Measurements from ENCODE around the gene PDZD2.
"Not testable (repeated sequence)": the region's sequence is repeated elsewhere in the genome, so short reads cannot be mapped to it uniquely, and the experiment has no call there.

PDZD2 gene

GRCh38 chr5:32058101-32058500 lies 419.2 kb downstream of the PDZD2 start:
- no peak for DNase-seq

GRCh38 chr5:32058997-32059396 lies 420.1 kb downstream of the PDZD2 start:
- no peak for DNase-seq

- DNase-seq: no peak
Measured at GRCh38 chr5:32059761-32060530, 421.0 kb downstream of the PDZD2 start.

- no peak for DNase-seq
Measured at GRCh38 chr5:32061236-32061635, 422.3 kb downstream of the PDZD2 start.

- no peak for DNase-seq
Measured at GRCh38 chr5:32066448-32066847, 427.5 kb downstream of the PDZD2 start.

- no peak for DNase-seq
Measured at GRCh38 chr5:32067774-32068470, 429.0 kb downstream of the PDZD2 start.

- DNase-seq: no peak
Measured at GRCh38 chr5:32068561-32068960, 429.6 kb downstream of the PDZD2 start.

- DNase-seq: no peak
Measured at GRCh38 chr5:32069396-32069795, 430.5 kb downstream of the PDZD2 start.

GRCh38 chr5:32071351-32071944 lies 432.5 kb downstream of the PDZD2 start:
- DNase-seq: no peak

- no peak for DNase-seq
Measured at GRCh38 chr5:32072054-32072453, 433.1 kb downstream of the PDZD2 start.

GRCh38 chr5:32074401-32074800 lies 435.5 kb downstream of the PDZD2 start:
- no peak for DNase-seq

GRCh38 chr5:32076699-32077695 lies 438.1 kb downstream of the PDZD2 start:
- DNase-seq: peak; percentile 9

GRCh38 chr5:32078855-32079254 lies 439.9 kb downstream of the PDZD2 start:
- not testable (repeated sequence) for DNase-seq

- not testable (repeated sequence) for DNase-seq
Measured at GRCh38 chr5:32080565-32080964, 441.6 kb downstream of the PDZD2 start.

GRCh38 chr5:32082701-32083100 lies 443.8 kb downstream of the PDZD2 start:
- no peak for DNase-seq

GRCh38 chr5:32083981-32084430 lies 445.1 kb downstream of the PDZD2 start:
- no peak for DNase-seq

GRCh38 chr5:32087086-32088082 lies 448.5 kb downstream of the PDZD2 start:
- DNase-seq: no peak

- no peak for DNase-seq
Measured at GRCh38 chr5:32088214-32088613, 449.3 kb downstream of the PDZD2 start.

- no peak for DNase-seq
Measured at GRCh38 chr5:32089146-32090000, 450.4 kb downstream of the PDZD2 start.

GRCh38 chr5:32090026-32090754 lies 451.3 kb downstream of the PDZD2 start:
- DNase-seq: no peak

Measured in NCI-H2029 treated with DMSO at 0.1 percent for 48 hours (cell line).